Skeletal muscle satellite cell (primary cell): ENCODE data around the gene PARPBP. TPM values are rescaled to one million over a fixed set of nuclear protein-coding genes. Genes with fewer than 3 reads are reported as not detected.
"Not testable (repeated sequence)": the region's sequence is repeated elsewhere in the genome, so short reads cannot be mapped to it uniquely, and the experiment has no call there.

Experiments
- H3K27me3 ChIP-seq: 2 replicates; pipeline ENCODE4 v1.7.0; 2013; ENCODE audit warnings: low read length; ENCODE audit not compliant: control insufficient read depth, insufficient read depth
- H3K36me3 ChIP-seq: 2 replicates; pipeline ENCODE4 v1.7.0; 2013; ENCODE audit warnings: mild to moderate bottlenecking, control low read depth, low read length; ENCODE audit not compliant: insufficient read depth
- H3K4me1 ChIP-seq: 2 replicates; pipeline ENCODE4 v1.7.0; 2013; ENCODE audit warnings: low read length; ENCODE audit not compliant: control insufficient read depth, insufficient read depth
- H3K4me2 ChIP-seq: 2 replicates; pipeline ENCODE4 v1.7.0; 2013; ENCODE audit warnings: mild to moderate bottlenecking, low read length
- H3K4me3 ChIP-seq: 2 replicates; pipeline ENCODE4 v1.7.0; 2013; ENCODE audit warnings: low read length
- H3K9ac ChIP-seq: 2 replicates; pipeline ENCODE4 v1.7.0; 2013; ENCODE audit warnings: mild to moderate bottlenecking, low read depth, low read length, moderate library complexity
- H3K9me3 ChIP-seq: replicated peaks from 2 replicates; pipeline ENCODE4 v1.7.0; 2013; ENCODE audit warnings: mild to moderate bottlenecking, control low read depth, low read length
- total RNA-seq: library from RNA; depleted of rRNA; stranded (reverse); fragments of >200 nt; gene quantifications from 2 replicates; pipeline ENCODE4 v1.2.3, GENCODE V29; 2012; rRNA removed

PARPBP gene, protein sequence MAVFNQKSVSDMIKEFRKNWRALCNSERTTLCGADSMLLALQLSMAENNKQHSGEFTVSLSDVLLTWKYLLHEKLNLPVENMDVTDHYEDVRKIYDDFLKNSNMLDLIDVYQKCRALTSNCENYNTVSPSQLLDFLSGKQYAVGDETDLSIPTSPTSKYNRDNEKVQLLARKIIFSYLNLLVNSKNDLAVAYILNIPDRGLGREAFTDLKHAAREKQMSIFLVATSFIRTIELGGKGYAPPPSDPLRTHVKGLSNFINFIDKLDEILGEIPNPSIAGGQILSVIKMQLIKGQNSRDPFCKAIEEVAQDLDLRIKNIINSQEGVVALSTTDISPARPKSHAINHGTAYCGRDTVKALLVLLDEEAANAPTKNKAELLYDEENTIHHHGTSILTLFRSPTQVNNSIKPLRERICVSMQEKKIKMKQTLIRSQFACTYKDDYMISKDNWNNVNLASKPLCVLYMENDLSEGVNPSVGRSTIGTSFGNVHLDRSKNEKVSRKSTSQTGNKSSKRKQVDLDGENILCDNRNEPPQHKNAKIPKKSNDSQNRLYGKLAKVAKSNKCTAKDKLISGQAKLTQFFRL
- total RNA-seq = 12.9 and 14.6 TPM in 2 replicates

DNA sequence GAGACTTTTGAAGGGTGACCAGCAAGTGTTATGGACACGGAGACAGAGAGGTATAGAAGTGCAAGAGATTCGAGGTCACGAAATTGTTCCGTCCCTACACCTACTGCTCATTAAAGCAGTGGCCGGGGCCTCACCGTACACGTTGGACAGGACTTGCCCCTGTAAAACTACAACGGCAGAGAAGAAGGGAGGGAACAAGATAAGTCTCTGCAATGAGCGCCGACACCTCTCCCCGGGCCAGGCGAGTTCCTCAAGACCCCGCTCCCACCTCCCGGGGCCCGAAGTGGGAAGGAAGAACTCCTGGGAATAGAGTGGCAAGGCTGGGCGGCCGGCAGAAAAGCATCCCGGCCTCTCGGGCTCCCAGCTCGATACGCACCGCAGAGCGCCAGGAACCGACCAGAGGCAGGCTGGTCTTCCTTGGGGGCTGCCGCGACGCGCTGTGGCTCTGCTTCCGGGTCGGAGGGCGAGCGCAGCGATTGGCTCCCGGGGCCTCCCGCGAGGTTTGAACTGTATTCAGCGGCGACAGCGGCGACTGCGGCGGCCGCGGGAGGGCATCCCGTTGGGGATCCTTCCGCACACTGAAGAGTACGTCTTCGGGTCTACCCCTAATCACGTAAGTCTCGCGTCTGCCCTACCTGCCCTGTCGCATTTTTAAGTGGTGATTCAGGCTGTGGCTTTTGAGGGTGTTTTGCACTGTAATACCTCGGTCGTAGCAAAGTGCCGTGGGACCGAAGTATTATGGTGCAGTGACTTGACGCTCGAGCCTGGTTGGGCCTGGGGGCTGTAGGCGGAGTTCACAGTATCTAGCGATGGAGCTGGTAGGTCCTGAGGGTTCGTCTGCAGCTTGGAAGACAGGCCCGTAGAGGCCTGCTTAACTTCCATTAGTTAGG, at the start of gene PARPBP, which contains the start of gene NUP37:
PARPBP (plus strand) TSS at position 510 of the 890 bp plus-strand sequence. CDS start 3,706 bp downstream, outside the sequence.
NUP37 (minus strand) TSS at position 441 of the 890 bp plus-strand sequence. CDS start 1,596 bp downstream, outside the sequence.
- peak within 1 kb of the TSS; percentile 85 for H3K4me2 ChIP-seq
- H3K9me3 ChIP-seq = no peaks in the 10 kb centered on the region
- H3K27me3 ChIP-seq = no peaks in the 10 kb centered on the region
- peak within 1 kb of the TSS; percentile 88 for H3K4me3 ChIP-seq
- peaks cover 7% of the 10 kb centered on the region for H3K36me3 ChIP-seq
- H3K4me1 ChIP-seq = peaks cover 13% of the 10 kb centered on the region
- H3K9ac ChIP-seq = peak within 1 kb of the TSS; percentile 95

DNA sequence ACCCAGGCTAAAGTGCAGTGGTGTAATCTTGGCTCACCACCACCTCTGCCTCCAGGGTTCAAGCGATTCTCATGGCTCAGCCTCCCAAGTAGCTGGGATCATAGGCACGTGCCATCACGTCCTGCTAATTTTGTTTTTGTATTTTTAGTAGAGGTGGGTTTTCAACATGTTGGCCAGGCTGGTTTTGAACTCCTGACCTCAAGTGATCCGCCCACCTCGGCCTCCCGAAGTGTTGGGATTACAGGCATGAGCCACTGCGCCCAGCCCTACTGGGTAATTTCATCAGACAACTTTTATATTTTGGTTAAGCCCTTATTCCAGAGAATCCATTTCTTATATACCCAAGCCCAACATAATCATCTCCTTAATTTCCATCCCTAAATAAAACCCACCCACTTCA, 47.9 kb upstream of the PARPBP start:
- not testable (repeated sequence) for H3K9me3 ChIP-seq, H3K4me2 ChIP-seq, H3K9ac ChIP-seq, H3K4me1 ChIP-seq, H3K27me3 ChIP-seq, H3K4me3 ChIP-seq
- H3K36me3 ChIP-seq = peaks cover 14% of the 10 kb centered on the region

DNA sequence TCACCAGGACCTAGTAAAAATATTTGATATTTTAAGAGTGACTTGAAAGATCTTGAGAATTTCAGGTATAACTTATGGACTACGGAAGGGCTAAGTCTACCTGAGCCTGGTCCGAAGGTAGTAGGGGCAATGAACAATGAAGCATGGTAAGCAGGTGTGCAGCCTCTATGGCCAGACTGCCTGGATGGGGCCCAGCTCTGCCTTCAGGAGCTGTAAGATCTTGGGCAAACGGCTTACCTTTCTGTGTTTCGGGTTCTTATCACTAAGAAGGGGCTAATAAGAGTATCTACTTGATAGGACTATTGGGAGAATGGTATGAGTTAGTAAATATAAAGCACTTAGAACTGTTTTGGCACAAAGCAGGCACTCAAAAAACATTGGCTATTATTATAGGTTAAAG, 39.1 kb upstream of the PARPBP start:
- no peaks in the 10 kb centered on the region for H3K27me3 ChIP-seq
- no peaks in the 10 kb centered on the region for H3K9me3 ChIP-seq
- H3K4me2 ChIP-seq = no peak overlapping the region
- H3K4me1 ChIP-seq = no peaks in the 10 kb centered on the region
- peaks cover 28% of the 10 kb centered on the region for H3K36me3 ChIP-seq
- no peak overlapping the region for H3K9ac ChIP-seq
- no peak overlapping the region for H3K4me3 ChIP-seq

DNA sequence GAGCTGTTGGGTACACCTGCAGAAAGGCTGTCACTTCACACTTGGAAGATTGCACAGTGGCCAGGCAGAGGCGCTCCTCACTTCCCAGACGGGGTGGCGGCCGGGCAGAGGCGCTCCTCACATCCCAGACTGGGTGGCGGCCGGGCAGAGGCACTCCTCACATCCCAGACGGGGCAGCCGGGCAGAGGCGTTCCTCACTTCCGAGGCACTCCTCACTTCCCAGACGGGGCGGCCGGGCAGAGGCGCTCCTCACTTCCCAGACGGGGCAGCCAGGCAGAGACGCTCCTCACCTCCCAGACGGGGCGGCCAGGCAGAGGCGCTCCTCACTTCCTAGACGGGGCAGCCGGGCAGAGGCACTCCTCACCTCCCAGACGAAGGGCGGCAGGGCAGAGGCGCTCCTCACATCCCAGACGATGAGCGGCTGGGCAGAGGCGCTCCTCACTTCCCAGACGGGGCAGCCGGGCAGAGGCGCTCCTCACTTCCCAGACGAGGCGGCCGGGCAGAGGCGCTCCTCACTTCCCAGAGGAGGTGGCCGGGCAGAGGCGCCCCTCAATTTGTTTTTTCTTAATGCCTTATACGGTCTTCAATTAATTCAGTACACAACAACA, 30.7 kb upstream of the PARPBP start:
- Histone ChIP-seq H3K4me1 (peaks cover 10% of the 10 kb centered on the region), H3K36me3 (peaks cover 13% of the 10 kb centered on the region)
- not testable (repeated sequence) for H3K9me3 ChIP-seq

DNA sequence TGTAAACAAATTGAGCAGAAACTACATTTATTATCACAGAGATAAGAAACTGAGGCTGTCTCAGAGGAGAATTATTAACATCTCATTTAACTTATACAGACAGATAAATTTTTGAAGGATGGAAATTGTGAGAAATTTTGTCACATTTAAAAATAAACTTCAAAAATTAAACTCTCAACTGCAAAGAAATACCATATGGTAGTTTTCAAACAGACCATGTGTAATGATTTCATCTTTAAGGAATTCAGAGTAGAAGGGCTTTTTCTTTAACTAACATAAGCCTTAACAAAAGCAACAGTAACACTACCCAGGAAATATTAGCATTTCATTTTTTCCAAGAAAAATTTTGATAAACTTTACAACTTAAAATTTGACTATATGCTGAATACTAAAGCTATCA, 26.7 kb upstream of the PARPBP start:
- no peaks in the 10 kb centered on the region for H3K27me3 ChIP-seq
- no peaks in the 10 kb centered on the region for H3K9me3 ChIP-seq
- H3K4me2 ChIP-seq = no peak overlapping the region
- H3K9ac ChIP-seq = peak overlapping the region; percentile 30
- H3K36me3 ChIP-seq = peaks cover 12% of the 10 kb centered on the region
- peaks cover 10% of the 10 kb centered on the region for H3K4me1 ChIP-seq
- H3K4me3 ChIP-seq = no peak overlapping the region

More for the DNA sequence above, 30.7 kb upstream of the PARPBP start:
- not testable (repeated sequence) for H3K4me3 ChIP-seq, H3K9ac ChIP-seq, H3K4me2 ChIP-seq, H3K27me3 ChIP-seq

DNA sequence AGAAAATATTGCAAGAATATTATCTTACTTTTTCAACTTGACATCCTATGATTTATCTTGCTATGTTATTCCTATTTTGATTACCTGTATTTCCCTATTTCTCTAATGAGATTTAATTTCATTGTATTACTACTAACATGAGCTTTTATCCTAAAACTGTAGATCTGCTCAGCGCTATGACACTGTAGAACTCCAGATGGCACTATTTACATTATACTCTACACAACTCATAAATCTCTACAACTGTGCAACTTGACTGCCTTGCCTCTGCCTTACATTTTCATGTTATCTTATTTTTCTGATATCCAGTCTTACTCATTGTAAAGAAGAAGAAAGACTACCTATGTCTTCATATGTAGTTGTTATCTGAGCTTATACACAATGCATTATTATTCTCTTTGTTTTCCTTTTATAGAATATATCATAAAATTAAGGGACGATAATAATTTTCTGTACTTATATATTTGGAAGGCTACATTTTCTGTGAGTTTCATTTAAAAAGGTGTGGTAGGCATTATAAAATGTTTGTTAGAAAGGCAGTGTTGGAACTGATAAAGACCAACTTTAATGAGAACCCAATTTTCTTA, 24.2 kb upstream of the PARPBP start:
- H3K4me1 ChIP-seq = peaks cover 10% of the 10 kb centered on the region
- H3K36me3 ChIP-seq = peaks cover 25% of the 10 kb centered on the region
- H3K9ac ChIP-seq = no peak overlapping the region

DNA sequence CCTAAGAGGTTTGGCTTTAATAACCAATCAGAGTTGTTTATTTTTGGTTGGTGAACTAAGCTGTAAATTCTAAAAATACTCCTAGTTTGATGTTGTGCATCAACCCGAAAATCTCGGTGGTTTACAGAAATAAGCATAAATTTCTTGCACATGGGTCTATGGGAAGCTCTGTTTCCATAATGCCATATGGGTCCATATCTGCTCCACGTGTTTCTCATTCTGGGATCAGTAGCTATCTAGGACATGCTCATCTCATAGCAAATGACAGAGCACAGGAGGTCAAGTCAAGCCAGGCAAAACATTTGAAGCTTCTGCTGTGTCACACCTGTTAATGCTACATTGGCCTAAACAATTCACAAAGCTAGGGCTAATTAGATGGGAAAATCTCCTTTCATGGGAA, 23.1 kb upstream of the PARPBP start:
- Histone ChIP-seq H3K4me2 (no peak overlapping the region), H3K9ac (no peak overlapping the region), H3K4me1 (peaks cover 10% of the 10 kb centered on the region), H3K9me3 (no peaks in the 10 kb centered on the region), H3K36me3 (peaks cover 30% of the 10 kb centered on the region), H3K27me3 (no peaks in the 10 kb centered on the region), H3K4me3 (no peak overlapping the region)

More for the DNA sequence above, 24.2 kb upstream of the PARPBP start:
- Histone ChIP-seq H3K27me3 (no peaks in the 10 kb centered on the region), H3K4me3 (no peak overlapping the region), H3K4me2 (no peak overlapping the region), H3K9me3 (no peaks in the 10 kb centered on the region)

DNA sequence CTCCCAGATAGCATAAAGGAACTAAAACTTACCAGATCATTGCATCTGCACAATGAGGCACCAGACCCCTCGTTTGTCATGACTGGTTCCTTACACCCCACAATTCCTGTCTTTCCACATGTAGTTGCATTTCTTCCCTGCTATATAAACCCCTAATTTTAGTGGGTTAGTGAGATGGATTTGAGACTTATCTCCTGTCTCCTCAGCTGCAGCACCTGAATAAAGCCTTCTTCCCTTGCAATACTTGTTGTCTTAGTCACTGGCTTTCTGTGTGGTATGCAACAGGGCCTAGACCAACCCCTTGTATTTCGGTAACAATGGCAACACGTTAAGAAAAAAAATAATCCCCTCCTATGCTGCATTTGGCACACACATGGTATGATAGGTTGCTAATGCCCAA, 13.1 kb upstream of the PARPBP start:
- no peaks in the 10 kb centered on the region for H3K9me3 ChIP-seq
- H3K36me3 ChIP-seq = peaks cover 65% of the 10 kb centered on the region
- no peaks in the 10 kb centered on the region for H3K27me3 ChIP-seq
- no peak overlapping the region for H3K9ac ChIP-seq
- H3K4me3 ChIP-seq = no peak overlapping the region
- H3K4me2 ChIP-seq = no peak overlapping the region
- no peaks in the 10 kb centered on the region for H3K4me1 ChIP-seq

DNA sequence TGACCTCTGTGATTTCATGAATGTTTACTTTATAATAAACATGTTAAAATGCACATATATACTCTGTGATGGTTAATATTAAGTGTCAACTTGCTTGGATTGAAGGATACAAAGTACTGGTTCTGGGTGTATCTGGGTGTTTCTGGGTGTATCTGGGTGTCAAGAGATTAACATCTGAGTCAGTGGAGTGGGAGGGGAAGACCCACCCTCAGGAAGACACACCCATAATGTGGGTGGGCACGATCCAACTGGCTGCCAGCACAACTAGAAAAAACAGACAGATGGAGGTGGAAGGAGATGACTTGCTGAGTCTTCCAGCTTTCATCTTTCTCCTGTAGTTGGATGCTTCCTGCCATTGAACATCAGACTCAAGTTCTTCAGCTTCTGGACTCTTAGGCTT, 12.0 kb upstream of the PARPBP start:
- Histone ChIP-seq H3K9me3 (no peaks in the 10 kb centered on the region), H3K4me2 (no peak overlapping the region), H3K9ac (no peak overlapping the region), H3K4me3 (no peak overlapping the region), H3K27me3 (no peaks in the 10 kb centered on the region), H3K4me1 (no peaks in the 10 kb centered on the region), H3K36me3 (peaks cover 65% of the 10 kb centered on the region)

DNA sequence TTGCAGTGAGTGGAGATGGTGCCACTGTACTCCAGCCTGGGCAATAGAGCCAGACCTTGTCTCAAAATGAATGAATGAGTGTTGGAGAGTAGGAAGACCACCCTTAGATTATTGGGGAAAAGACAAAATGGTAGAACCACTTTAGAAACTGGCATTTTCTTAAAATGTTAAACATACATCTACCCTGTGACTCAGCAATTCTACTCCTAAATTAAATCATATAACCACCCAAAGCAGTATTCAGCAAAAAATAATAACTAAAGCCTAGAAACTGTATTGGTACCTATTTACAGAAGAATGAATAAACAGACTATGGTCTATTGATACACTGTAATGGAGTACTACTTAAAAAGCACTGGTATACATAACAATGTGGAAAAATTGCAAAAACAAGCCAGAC, 9.2 kb upstream of the PARPBP start:
- no peak overlapping the region for H3K4me3 ChIP-seq
- peaks cover 43% of the 10 kb centered on the region for H3K36me3 ChIP-seq
- H3K9me3 ChIP-seq = no peaks in the 10 kb centered on the region
- no peak overlapping the region for H3K4me2 ChIP-seq
- H3K9ac ChIP-seq = no peak overlapping the region
- H3K4me1 ChIP-seq = no peaks in the 10 kb centered on the region
- H3K27me3 ChIP-seq = no peaks in the 10 kb centered on the region
